ENCODE measurements around the gene TNFRSF18. TPM values are rescaled to one million over a fixed set of nuclear protein-coding genes. Genes with fewer than 3 reads are reported as not detected.
"Not testable (repeated sequence)": the region's sequence is repeated elsewhere in the genome, so short reads cannot be mapped to it uniquely, and the experiment has no call there.

Gene TNFRSF18, protein sequence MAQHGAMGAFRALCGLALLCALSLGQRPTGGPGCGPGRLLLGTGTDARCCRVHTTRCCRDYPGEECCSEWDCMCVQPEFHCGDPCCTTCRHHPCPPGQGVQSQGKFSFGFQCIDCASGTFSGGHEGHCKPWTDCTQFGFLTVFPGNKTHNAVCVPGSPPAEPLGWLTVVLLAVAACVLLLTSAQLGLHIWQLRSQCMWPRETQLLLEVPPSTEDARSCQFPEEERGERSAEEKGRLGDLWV
- 1.1 TPM for total RNA-seq

DNA sequence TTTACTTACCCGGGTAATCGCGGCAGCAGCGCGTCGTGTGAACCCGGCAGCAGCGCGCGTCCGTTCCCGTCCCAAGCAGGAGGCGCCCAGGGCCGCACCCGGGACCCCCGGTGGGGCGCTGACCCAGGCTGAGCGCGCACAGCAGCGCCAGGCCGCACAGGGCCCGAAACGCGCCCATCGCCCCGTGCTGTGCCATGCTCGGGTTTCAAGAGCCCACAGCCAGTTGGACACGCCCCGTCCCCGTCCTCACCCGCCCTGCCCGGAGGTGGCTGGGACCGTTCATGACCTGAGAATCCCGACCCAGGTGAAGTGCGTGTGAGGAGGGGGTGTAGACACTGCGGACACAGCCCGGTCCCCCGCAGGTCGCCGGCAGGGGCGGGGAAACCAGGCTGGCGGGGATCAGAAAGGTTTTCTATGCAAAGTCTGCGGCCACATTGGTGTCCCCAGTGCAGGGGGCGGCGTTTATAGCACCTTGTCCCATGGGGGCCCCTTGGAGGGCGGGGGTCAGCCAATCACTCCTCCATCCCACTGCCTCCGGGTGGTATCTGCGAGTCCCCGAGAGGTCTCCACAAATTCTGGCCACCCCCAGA is at the start of gene TNFRSF18:
Gene TNFRSF18 (minus strand): TSS at position 217 of the 590 bp plus-strand sequence. CDS start 21 bp downstream, at position 196.
- DNase-seq (ENCODE audit: low spot score) = no peak

DNA sequence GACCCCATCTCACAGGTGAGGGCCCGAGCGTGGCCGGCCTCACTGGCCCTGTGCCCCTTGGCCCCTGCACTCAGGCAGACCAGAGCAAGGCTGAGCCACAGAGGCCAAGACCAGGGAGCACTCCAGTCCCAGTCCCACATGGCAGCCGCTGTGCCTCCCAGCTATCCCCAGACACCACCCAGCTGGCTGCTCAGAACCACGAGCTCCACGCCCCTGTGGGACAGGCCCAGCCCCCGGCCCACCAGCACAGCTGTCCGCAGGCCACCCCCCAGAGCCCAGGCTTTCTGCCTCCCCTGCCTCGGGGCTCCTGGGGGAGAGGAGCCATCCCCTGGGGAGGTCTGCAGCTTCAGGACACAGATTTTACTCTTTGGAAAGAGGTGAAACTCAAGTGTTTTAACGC is 49.2 kb upstream of the TNFRSF18 start:
- no peak for DNase-seq (ENCODE audit: low spot score)

DNA sequence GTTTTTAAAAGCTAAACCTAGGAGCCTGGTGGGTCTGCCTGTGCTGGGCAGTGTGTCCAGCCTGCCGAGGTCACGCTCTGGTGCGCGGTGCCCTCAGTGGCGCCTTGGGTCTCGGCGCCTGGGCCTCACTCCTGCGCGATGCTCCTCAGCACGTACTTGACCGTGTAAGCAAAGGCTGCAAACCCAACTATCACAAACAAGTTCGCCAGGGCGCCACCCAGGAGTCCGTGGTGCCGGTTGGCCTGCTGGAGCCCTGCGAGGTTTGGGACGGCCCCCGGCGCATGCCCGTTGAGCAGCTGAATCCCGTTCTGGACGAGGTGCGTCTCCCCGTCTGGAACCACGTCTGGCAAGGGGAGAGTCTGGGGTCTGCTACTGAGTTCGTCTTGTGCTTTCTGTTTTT is 48.7 kb upstream of the TNFRSF18 start:
- no peak for DNase-seq (ENCODE audit: low spot score)

DNA sequence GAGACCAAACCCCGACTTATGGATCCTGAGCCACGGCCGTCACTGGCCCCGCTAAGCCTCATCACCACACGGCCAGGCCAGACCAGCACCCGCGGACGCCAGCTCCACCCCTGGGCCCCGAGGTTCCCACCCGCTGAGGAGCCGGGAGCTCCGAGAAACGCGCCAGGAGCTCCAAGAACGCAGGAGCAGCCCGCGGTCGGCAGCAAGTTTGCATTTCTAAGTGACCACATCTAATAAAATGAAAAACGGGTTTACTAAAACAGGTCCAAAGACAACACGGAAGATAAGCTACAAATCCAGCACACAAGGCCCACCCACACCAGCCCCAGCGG is 48.2 kb upstream of the TNFRSF18 start:
- no peak for DNase-seq (ENCODE audit: low spot score)

DNA sequence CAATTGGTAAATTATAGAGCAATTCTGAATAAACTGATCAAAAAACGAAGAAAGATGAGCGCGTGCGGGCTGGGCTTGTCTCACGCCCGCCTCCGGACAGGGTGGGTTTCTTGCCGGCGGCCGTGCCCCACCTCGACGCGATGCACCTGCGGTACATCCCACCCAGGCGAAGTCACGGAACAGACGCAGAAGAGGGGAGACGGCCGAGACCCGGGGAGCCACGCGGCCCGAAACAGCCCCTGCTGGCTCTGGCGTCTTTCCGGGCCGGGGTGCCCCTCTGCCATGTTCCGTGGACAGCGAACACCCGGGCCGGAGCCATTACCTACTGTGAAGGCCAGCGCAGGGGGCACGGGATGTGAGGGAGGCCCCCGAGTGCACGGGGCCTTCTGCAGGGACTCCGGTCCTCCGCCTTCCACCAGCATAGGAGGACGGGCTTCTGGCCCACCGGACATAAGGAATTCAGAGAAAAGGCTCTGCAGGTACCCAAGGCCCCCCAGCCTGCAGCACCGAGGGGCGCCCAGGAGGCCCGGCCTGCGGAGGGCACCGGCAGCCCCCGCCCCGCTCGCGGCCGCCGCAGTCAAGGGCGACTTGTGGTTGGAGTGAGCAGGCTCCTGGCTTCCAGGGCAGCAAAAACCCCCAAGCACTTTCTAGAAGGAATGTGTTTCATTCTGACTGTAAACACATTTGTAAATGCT is 47.7 kb upstream of the TNFRSF18 start:
- no peak for DNase-seq (ENCODE audit: low spot score)

DNA sequence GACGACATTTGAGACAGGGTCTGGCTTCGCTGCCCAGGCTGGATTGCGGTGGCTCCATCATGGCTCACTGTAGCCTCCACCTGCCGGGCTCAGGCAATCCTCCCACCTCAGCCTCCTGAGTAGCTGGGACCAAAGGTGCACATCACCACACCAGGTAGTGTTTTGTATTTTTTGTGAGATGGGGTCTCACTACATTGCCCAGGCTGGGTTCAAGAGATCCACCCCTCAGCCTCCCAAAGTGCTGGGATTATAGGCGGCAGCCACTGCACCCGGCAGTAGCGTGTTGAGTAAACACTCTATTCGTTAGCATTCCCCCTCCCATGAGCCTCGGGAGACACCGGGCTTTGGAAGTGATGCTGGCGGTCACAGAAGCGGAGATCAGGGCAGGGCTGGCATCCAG is 46.9 kb upstream of the TNFRSF18 start:
- DNase-seq (ENCODE audit: low spot score) = no peak

DNA sequence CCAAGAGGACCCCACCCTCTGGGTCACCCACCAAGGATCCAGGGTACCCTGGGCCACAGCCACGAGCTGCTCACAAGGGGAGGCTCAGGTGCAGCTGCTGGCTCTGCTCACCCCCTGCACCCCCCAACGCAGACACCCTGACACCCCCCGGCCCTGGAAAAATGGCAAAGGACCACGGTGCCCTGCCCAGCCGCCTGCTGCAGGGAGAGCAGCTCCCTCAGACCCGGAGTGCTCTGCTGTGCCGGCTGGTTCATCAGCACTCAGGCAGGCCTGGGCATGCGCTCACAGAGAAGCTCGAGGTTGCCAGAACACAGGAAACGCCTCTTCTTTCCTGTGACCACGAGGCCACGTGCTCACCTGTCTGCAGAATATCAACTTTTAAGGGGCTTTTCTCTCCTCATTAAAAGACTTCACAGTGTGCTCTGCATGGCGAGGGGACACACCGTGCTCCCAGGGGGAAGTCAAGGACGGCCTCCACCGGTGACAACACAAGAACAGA is 44.4 kb upstream of the TNFRSF18 start:
- no peak for DNase-seq (ENCODE audit: low spot score)

DNA sequence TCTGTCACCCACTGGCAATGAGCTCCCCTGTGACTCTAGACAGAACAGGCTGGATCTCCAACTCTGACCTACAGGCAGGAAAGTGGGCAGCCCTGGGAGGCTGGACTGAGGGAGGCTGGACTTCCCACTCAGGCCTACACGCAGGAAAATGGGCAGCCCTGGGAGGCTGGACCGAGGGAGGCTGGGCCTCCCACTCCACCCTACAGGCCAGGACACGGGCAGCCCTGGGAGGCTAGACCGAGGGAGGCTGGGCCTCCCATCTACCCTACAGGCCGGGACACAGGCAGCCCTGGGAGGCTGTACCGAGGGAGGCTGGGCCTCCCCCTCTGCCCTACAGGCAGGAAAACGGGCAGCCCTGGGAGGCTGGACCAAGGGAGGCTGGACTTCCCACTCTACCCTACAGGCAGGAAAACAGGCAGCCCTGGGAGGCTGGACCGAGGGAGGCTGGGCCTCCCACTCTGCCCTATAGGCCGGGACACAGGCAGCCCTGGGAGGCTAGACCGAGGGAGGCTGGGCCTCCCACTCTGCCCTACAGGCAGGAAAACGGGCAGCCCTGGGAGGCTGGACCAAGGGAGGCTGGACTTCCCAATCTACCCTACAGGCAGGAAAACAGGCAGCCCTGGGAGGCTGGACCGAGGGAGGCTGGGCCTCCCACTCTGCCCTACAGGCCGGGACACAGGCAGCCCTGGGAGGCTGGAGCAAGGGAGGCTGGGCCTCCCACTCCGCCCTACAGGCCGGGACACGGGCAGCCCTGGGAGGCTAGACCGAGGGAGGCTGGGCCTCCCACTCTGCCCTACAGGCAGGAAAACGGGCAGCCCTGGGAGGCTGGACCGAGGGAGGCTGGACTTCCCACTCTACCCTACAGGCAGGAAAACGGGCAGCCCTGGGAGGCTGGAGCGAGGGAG is 41.9 kb upstream of the TNFRSF18 start:
- not testable (repeated sequence) for DNase-seq (ENCODE audit: low spot score)

DNA sequence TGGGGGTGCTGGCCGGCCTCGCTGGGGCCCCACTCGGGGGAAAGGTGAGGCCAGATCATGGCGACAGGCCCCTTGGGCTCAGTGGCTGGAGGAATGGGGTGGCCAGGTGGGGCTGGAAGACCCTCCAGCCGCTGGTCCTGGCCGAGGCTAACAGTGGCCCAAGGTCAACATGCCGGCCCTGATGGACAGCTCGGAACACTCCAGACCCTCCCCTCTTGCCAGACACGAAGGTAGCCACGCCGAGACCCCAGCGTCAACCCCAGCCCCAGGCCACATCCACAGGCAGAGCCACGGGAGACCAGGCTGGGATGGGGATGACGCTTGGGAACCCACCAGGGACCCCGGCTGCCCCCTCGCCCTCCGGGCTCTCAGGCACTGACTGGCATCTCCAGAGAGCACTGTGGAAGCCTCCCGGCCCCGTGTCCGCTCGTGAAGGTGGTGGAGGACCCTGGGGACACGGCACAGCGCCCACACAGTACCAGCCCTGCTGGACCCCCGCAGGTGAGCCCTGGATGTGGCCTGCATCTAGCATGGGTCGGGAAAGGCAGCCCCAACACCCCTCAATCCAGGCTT is 41.0 kb upstream of the TNFRSF18 start:
- no peak for DNase-seq (ENCODE audit: low spot score)

DNA sequence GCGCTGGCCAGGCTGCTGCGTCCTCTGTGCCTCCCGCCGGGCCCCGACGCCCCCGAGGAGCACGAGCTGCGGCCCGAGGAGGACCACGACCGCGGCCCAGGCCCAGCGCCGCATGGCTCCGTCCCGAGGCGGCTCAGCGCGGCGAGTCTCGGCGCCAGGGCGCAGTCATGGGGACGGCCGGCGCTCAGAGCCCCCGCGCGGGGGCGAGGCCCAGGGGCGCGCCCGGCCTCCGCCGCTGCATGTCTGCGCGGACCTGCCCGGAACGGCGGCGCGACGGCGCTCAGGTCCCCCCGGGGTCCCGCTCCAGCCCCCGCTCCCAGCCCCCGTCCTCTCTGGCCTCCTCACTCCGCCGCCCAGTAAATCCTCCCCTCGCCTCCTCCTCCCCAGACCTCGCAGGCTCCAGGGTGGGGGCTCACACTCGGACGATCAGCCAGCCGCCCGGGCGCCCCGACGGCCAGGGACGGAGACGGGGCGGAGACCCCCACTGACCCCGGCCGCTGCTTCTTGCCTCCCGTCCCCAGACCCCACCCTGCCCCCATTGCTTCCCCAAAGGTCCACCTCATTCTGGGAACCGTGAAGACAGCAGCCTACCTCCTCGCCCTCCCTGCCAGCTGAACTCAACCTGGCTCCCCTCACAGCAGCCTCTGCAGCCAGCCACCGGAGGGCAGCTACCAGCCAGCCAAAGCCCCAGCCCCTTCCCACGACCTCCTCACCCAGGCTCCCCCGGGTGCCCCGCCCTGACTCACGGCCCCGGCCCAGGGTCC is 40.4 kb upstream of the TNFRSF18 start, which contains the start of gene C1QTNF12:
Gene C1QTNF12 (minus strand): TSS at position 146 of the 764 bp plus-strand sequence. CDS start 32 bp downstream, at position 114.
- DNase-seq (ENCODE audit: low spot score) = no peak

DNA sequence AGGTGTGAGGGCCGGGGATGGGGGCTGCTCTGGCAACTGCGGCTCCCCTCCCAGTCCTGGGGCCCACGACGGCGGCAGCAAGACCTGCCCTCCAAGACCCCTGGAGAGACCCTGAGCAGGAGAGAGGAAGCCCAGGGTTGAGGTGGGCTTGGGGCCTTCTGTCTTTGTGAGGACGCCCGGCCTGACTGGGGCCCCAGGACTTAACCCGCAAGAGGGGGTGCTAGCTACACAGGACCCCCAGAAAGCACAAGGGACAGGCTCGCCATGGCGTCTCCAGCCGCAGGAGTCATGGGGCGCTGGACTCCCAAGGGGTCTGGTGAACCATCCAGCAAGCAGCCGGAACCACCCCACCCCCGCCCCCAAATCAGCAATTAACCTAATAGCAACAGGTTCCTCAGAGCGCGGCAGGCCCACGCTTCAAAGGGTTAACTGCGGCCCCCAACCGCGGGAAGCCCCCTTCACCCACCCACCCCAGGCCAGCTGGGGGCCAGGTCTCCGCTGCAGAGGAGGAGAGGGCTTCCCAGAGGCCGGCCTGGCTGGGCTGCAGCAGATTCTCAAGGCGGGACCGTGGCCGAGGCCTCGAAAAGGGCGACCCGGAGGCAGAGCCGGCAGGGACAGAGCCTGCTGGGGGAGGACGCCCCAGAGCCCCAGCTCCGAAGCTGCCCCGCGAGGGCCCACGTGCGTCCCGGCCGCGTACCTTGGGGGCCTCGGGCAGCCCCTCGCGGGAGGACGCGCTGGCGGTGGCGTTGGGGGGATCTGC is 39.6 kb upstream of the TNFRSF18 start:
- DNase-seq (ENCODE audit: low spot score) = no peak

DNA sequence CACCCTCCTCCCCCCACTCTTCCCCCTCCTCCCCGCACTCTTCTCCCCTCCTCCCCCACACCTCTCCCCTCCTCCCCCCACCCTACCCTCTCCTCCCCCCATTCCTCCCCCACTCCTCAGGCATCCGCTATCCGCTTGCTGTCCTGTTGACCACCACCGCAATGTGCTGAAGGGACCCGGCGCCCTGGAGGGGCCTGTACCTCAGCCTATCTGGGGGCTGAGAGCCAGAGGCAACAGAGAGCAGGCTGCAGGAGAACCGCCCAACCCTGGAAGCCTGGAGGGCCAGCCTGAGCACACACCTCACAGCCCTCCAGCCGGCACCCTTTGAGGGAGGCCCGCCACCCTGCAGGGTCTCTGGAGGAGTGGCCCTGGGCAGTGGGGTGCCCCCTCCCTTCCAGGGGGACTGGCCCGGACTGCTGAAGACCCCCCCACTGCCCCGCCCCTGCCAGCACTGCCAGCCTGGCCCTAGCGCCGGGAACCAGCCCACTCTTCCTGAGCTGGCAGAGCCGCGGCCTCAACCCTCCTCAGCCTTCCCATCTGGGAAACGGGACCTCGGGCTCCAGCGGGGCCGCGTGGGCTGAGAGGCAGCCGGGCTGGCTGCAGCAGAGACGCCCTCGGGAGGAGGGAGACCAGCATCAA is 38.9 kb upstream of the TNFRSF18 start:
- DNase-seq (ENCODE audit: low spot score) = no peak

DNA sequence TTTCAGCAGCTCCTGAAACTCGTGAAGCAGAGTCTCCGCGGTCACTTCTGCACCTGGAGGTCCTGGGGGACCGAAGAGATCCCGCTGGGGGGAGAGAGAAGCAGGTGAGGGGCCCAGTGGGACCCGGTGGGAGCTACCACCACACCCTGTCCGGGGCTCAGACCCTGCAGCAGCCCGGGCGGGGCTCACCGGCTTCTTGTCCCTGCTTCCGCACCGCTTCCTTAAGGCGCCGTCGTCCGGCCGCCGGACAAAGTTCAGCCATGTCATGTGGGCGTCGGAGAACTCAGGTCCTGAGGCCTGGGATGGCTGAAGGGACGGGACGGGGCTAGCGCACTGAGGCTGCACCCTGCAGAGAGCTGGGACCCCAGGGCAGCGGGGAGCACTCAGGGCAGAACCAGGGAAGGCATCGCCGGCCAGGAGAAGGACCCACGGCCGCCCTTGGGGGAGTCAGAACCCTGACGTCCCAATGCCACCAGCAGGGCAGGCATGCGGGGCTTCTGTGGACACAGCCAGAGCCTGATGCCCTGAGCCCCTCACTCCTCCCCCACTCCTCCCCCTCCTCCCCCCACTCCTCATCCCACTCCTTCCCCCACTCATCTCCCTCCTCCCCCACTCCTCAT is 37.9 kb upstream of the TNFRSF18 start:
- no peak for DNase-seq (ENCODE audit: low spot score)

DNA sequence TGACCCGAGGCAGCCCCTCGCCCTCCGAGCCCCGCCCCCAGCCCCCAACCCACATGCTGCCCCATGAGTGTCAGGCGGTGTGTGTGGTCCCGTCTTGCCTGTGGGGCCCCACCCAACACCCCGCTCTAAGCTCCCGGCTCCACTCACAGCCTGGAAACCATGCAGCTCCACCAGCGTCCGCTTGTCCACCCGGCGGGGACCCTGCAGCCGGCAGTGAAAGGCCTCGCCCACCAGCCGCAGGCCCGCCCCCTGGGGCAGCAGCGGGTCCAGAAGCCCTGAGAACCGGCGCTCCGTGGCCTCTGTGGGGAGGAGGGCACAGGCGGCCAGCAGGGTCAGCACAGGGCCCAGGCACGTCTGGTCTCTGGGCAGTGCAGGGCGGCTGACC is 37.4 kb upstream of the TNFRSF18 start:
- no peak for DNase-seq (ENCODE audit: low spot score)

DNA sequence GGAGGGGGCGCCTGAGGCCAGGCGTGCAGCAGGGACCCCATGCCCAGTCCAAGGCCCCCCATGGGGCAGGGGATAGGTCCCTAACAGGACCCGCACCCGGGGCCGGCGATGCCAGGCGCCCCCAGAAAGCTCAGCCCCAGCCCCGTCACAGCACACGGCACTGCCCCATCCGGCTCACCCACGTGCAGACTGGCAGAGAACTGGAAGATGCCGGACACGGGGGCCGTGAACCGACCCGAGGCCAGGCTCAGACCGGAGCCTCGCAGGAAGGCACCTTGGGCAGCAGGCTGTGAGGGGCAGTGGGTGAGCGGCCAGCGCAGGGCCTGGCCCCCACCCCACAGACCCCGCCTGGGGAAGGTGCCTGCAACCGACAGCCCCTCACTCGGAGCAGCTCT is 36.9 kb upstream of the TNFRSF18 start:
- DNase-seq (ENCODE audit: low spot score) = no peak

DNA sequence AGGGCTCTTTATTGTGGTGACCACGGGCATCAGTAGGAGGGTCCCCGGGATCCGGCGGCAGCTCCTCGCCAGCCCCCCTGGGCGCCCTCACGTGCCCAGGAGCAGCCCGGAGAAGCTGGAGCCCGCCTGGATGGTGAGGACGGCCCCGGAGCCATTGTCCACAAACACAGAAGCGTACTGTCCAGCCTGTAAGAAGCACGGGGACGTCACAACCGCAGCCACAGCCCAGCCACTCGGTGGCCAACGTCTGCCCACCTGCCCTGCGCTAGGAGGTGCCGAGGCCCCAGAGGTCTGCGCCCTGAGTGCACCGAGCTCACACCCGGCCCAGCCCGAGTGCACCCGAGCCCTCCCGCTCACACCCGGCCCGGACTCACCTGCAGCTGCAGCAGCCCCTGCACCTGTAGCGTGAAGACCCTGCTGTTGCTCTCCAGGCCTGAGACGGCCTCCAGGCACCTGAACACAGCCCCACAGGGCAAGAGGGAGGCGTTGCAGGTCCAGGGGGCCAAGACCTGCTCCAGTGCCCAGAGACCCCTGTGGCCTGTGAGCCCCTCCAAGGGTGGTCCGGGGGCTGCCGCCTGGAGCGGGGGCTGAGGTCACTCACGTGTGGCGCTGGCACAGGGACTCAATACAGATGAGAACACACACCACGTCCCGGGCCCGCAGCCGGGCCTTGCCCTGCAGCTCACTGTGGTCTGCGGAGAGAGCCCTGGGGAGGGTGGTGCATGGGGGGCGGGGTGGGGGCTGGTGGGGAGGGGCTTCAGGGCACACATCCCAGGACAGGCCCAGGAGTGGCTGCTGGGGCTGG is 36.3 kb upstream of the TNFRSF18 start:
- DNase-seq (ENCODE audit: low spot score) = no peak

DNA sequence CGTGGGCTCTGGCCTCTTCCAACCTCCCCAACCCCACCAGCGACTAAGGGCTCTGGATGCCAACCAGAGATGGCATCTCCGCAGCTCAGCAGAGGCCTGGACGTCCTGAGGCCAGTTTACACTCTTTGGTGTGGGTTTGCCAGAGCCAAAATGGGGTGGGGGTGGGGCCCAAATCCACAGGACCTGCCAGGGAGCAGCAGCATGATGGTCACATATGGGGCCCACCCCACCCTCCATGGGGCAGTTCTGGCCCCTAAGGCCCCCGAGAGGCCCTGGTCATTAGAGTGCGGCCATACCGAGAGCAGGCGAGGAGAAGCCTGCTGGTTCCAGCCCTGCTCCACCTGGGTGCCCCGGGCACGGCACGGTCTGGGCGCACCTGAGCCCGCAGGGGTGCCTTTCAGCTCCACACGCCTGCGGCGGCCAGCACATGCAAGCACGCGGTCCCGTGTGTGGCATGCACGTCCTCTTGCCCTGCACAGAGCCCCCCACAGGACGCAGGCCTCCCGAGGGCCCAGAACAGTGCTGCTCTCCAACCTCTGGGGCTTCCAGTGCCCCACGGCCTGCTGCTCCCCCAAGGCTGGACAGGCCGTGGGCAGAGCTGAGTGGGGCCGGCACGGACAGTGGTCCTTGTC is 35.3 kb upstream of the TNFRSF18 start:
- no peak for DNase-seq (ENCODE audit: low spot score)

Measured in mucosa of gallbladder (tissue), 1 donor.